HepG2 (cell line): ENCODE data around the gene EFL1. TPM values are rescaled to one million over a fixed set of nuclear protein-coding genes. Genes with fewer than 3 reads are reported as not detected.

Source experiments
- ATAC-seq: fragments of 200-7000 bp; cut with Tn5 transposase; 3 replicates; pipeline ENCODE4 v1.9.1; 2020; ENCODE audit warnings: mild to moderate bottlenecking, moderate library complexity
- BruUV-seq: library from RNA; stranded (reverse); fragments of 400-500 nt; replicated peaks from 2 replicates; lab custom pipeline; 2021; lab: Mats Ljungman, UMichigan
- CTCF ChIA-PET: fragments of 300-600 bp; formaldehyde crosslinking; extraction: SDS; loops from one replicate; lab custom pipeline; 2021; ENCODE audit warnings: low total read pairs, inconsistent platforms, low intra/inter-chr PET ratio; lab: Yijun Ruan, JAX
- POLR2A ChIA-PET: fragments of 350-600 bp; sonication (Branson Sonifier 250); formaldehyde crosslinking; loops from one replicate; lab custom pipeline; 2020; ENCODE audit warnings: antibody characterized with exemption, inconsistent platforms; lab: Yijun Ruan, JAX
- DNase-seq: peaks from one replicate; pipeline ENCODE4 v3.0.0-alpha.2; 2015; ENCODE audit warnings: low spot score
- FAIRE-seq: peaks from 3 replicates; lab custom pipeline; 2011; peaks lifted over from hg19 to GRCh38; lab: Jason Lieb, UNC
- H2AFZ ChIP-seq: one replicate; pipeline ENCODE4 v1.6.1; 2011; ENCODE audit warnings: low read length, inconsistent platforms
- H3K27ac ChIP-seq: fragments of 300-600 bp; 3 replicates; pipeline ENCODE4 v1.8.0; 2011; ENCODE audit warnings: mixed run types, mild to moderate bottlenecking, mixed read lengths, low read length, inconsistent platforms; ENCODE audit not compliant: insufficient read depth; ENCODE audit errors: extremely low read length
- H3K27me3 ChIP-seq, 2 experiments: fragments of 200-600 bp in 1 of 2; 2 replicates in 1 of 2; 3 replicates in 1 of 2; pipeline versions ENCODE4 v1.6.0 to v1.8.0; 2011; ENCODE audit warnings: low read length in 2 of 2, mild to moderate bottlenecking in 2 of 2, moderate library complexity in 2 of 2, inconsistent platforms in 1 of 2; ENCODE audit not compliant: insufficient read depth in 2 of 2, control insufficient read depth in 1 of 2
- H3K36me3 ChIP-seq, 2 experiments: fragments of 200-600 bp in 1 of 2; replicated peaks in 1 of 2; 2 replicates in 1 of 2; 3 replicates in 1 of 2; pipeline versions ENCODE4 v1.5.1 to v1.8.0; 2011; ENCODE audit warnings: low read length in 2 of 2, inconsistent platforms in 1 of 2; ENCODE audit not compliant: insufficient read depth in 2 of 2, control insufficient read depth in 1 of 2
- H3K4me1 ChIP-seq: 2 replicates; pipeline ENCODE4 v1.5.1; 2012; ENCODE audit warnings: low read length, inconsistent platforms; ENCODE audit not compliant: insufficient read depth
- H3K4me2 ChIP-seq: 2 replicates; pipeline ENCODE4 v1.6.0; 2011; ENCODE audit warnings: low read depth, low read length, inconsistent platforms
- H3K4me3 ChIP-seq, 3 experiments: fragments of 200-600 bp in 1 of 3; sonication (generic), shearing (Covaris generic) in 1 of 3; replicated peaks in 1 of 3; 2 replicates each; pipeline ENCODE4 v1.5.1; 2011 to 2016; ENCODE audit warnings: low read length in 3 of 3, inconsistent platforms in 2 of 3, low read depth in 2 of 3, mild to moderate bottlenecking in 2 of 3, control low read depth in 1 of 3, mixed read lengths in 1 of 3; ENCODE audit not compliant: insufficient read depth in 1 of 3
- H3K79me2 ChIP-seq: one replicate; pipeline ENCODE4 v1.6.1; 2011; ENCODE audit warnings: low read length, inconsistent platforms; ENCODE audit not compliant: insufficient read depth
- H3K9ac ChIP-seq: 2 replicates; pipeline ENCODE4 v1.6.0; 2011; ENCODE audit warnings: mild to moderate bottlenecking, low read depth, low read length, inconsistent platforms; ENCODE audit not compliant: insufficient read depth
- H3K9me3 ChIP-seq: 2 replicates; pipeline ENCODE4 v1.5.1; 2012; ENCODE audit warnings: mild to moderate bottlenecking, low read length
- H4K20me1 ChIP-seq: 2 replicates; pipeline ENCODE4 v1.6.0; 2011; ENCODE audit warnings: inconsistent platforms, mild to moderate bottlenecking, low read length, moderate library complexity; ENCODE audit not compliant: insufficient read depth
- ELF4 ChIP-seq: sonication (generic); formaldehyde crosslinking; IDR thresholded peaks from 2 replicates; pipeline ENCODE4 v1.5.0; 2020; ENCODE audit warnings: missing genetic modification reagents, mild to moderate bottlenecking, moderate library complexity, borderline replicate concordance
- MIXL1 ChIP-seq: IDR thresholded peaks from 2 replicates; pipeline ENCODE4 v1.6.1; 2016
- PAX8 ChIP-seq: sonication (generic); formaldehyde crosslinking; IDR thresholded peaks from 2 replicates; pipeline ENCODE4 v1.8.0; 2022; ENCODE audit warnings: mild to moderate bottlenecking, missing genetic modification reagents, borderline replicate concordance
- RCOR2 ChIP-seq: IDR thresholded peaks from 2 replicates; pipeline ENCODE4 v1.6.1; 2016; ENCODE audit warnings: missing biosample characterization, missing genetic modification reagents
- REST ChIP-seq, 2 experiments: IDR thresholded peaks; 2 replicates each; pipeline ENCODE4 v1.6.1; 2011 to 2012; ENCODE audit warnings: low read length in 2 of 2, borderline replicate concordance in 1 of 2, low read depth in 1 of 2, mild to moderate bottlenecking in 1 of 2, moderate library complexity in 1 of 2
- SP140L ChIP-seq: sonication (generic); formaldehyde crosslinking; IDR thresholded peaks from 2 replicates; pipeline ENCODE4 v1.4.0; 2020; ENCODE audit warnings: missing genetic modification reagents, borderline replicate concordance
- ZFP62 ChIP-seq: sonication (generic); formaldehyde crosslinking; IDR thresholded peaks from 2 replicates; pipeline ENCODE4 v1.4.0; 2020; ENCODE audit warnings: missing genetic modification reagents
- ZNF20 ChIP-seq: sonication (generic); formaldehyde crosslinking; IDR thresholded peaks from 2 replicates; pipeline ENCODE4 v1.4.0; 2020; ENCODE audit warnings: mild to moderate bottlenecking, moderate library complexity, missing genetic modification reagents
- ZNF232 ChIP-seq: sonication (generic); formaldehyde crosslinking; IDR thresholded peaks from 2 replicates; pipeline ENCODE4 v1.4.0; 2020; ENCODE audit warnings: missing genetic modification reagents, borderline replicate concordance
- ZNF768 ChIP-seq: sonication (generic); formaldehyde crosslinking; IDR thresholded peaks from 2 replicates; pipeline ENCODE4 v1.4.0; 2020; ENCODE audit warnings: missing genetic modification reagents
- ZNF780A ChIP-seq: sonication (generic); formaldehyde crosslinking; IDR thresholded peaks from 2 replicates; pipeline ENCODE4 v1.8.0; 2022; ENCODE audit warnings: mild to moderate bottlenecking, missing genetic modification reagents, moderate library complexity
- WGBS: methylation state at CpG from one replicate; pipeline ENCODE4 v1.1.6; 2017; ENCODE audit warnings: low lambda C conversion rate; 5-methylcytosine and 5-hydroxymethylcytosine counted together
- in situ Hi-C: cut with HindIII; loops from 2 replicates; pipeline ENCODE4 v1.10.0; 2017; ENCODE audit warnings: low pct_unique_long_range_greater_than_20kb; ENCODE audit not compliant: extremely low pct_ligation_motif_present
- intact Hi-C: fragments of 100-400 bp; cut with micrococcal nuclease; formaldehyde crosslinking; loops from one replicate; pipeline ENCODE4 v1.10.0; 2022; ENCODE audit not compliant: unreplicated experiment
- polyA plus RNA-seq, 8 experiments: library from polyadenylated mRNA; depleted of rRNA in 3 of 8; stranded (reverse) in 7 of 8; unstranded in 1 of 8; fragments of >200 nt; fragmentation: Illumina TruSeq in 4 of 8; extraction: Trizol in 4 of 8; gene quantifications; 2 replicates each; pipeline versions ENCODE4 v1.2.1 to v1.2.3, GENCODE V29; 2011 to 2016; ENCODE audit warnings: low read depth in 4 of 8, missing spikeins in 1 of 8, mixed read lengths in 1 of 8; ENCODE audit not compliant: insufficient read depth in 1 of 8
- total RNA-seq, 5 experiments: library from RNA; depleted of rRNA; stranded (reverse); fragments of >200 nt; fragmentation: Illumina TruSeq; extraction: Trizol; gene quantifications; 2 replicates each; pipeline ENCODE4 v1.2.3, GENCODE V29; 2016; ENCODE audit warnings: low read depth in 1 of 5

The EFL1 gene
- total and polyA plus RNA-seq, 2 of the 13 experiments (the other 11 are each of a cell fraction or from before 2014, with no cell fraction given) = 6.4 to 12.0 TPM

- H3K9me3 ChIP-seq = no peaks in the 10 kb centered on the region
- H3K9ac ChIP-seq = no peak overlapping the region
- no peak overlapping the region for H3K4me3 ChIP-seq
- H3K27ac ChIP-seq = no peak overlapping the region
- peaks cover 0 to 11% of the 10 kb centered on the region in 2 experiments; a peak in 2 of 5 replicates for H3K27me3 ChIP-seq
- no peak for TF ChIP-seq ZFP62 (CRISPR knock-in tag)
- TF ChIP-seq ELF4 = no peak
- no peak for TF ChIP-seq ZNF232 (CRISPR knock-in tag)
- no peak for TF ChIP-seq PAX8 (CRISPR knock-in tag)
- TF ChIP-seq ZNF780A (CRISPR knock-in tag) = no peak
- TF ChIP-seq SP140L (CRISPR knock-in tag) = no peak
- TF ChIP-seq RCOR2 (CRISPR knock-in tag) = no peak
- TF ChIP-seq REST (IDR thresholded peaks at IDR 0.05; ENCODE audit: borderline replicate concordance in 1 of 2, low read depth in 1 of 2, low read length in 2 of 2) = no peak
- TF ChIP-seq ZNF768 (CRISPR knock-in tag) = no peak
- no peak for TF ChIP-seq MIXL1 (CRISPR knock-in tag)
- TF ChIP-seq ZNF20 (CRISPR knock-in tag) = no peak
- H3K4me2 ChIP-seq = no peak overlapping the region
- DNase-seq (no peak), ATAC-seq (no peak), FAIRE-seq (no peak)
- no peaks in the 10 kb centered on the region for H4K20me1 ChIP-seq
- 0% methylated on average over 2 of the region's 2 CpGs for WGBS
- H3K79me2 ChIP-seq = no peaks in the 10 kb centered on the region
- CTCF ChIA-PET = no interaction called here
- no peaks in the 10 kb centered on the region for H3K36me3 ChIP-seq
- POLR2A ChIA-PET = no interaction called here
- H3K4me1 ChIP-seq = no peaks in the 10 kb centered on the region
- in situ Hi-C loops (no loop called here), intact Hi-C loops (no loop called here)
- no TSS peak for BruUV-seq
- no peak overlapping the region for H2AFZ ChIP-seq
These were observed 47.3 kb upstream of the EFL1 start for GRCh38 chr15:82309802-82310201.
